GM12801 (cell line): ENCODE results near the gene ATF7.

ENCODE experiments used
- CTCF ChIP-seq: IDR thresholded peaks from one replicate; pipeline ENCODE4 v1.5.1; 2011; ENCODE audit warnings: control low read depth; ENCODE audit not compliant: insufficient read length; ENCODE audit errors: extremely low read depth

The ATF7 gene

GRCh38 chr12:53485955-53486735, 140.0 kb downstream of the ATF7 start:
- no peak for TF ChIP-seq CTCF

- TF ChIP-seq CTCF, result no peak
Measured at GRCh38 chr12:53484686-53485575, 141.3 kb downstream of the ATF7 start.

- no peak for TF ChIP-seq CTCF
Measured at GRCh38 chr12:53483979-53484377, 142.2 kb downstream of the ATF7 start.

GRCh38 chr12:53483225-53483978, 142.8 kb downstream of the ATF7 start:
- TF ChIP-seq CTCF, result no peak

GRCh38 chr12:53482626-53483168, 143.5 kb downstream of the ATF7 start:
- TF ChIP-seq CTCF, result no peak

GRCh38 chr12:53481939-53482586, 144.1 kb downstream of the ATF7 start:
- TF ChIP-seq CTCF, result no peak
